HFF-Myc (cell line): Measurements from ENCODE around the gene CCDC148.

Source experiments
- DNase-seq: peaks from one replicate; pipeline ENCODE4 v3.0.0-alpha.2; 2011; ENCODE audit warnings: low read depth; ENCODE audit errors: extremely low read depth
- H3K4me3 ChIP-seq: replicated peaks from 2 replicates; pipeline ENCODE4 v1.5.1; 2011; ENCODE audit warnings: low read depth, mild to moderate bottlenecking, control low read depth, low read length
- CTCF ChIP-seq: IDR thresholded peaks from 2 replicates; pipeline ENCODE4 v1.5.1; 2012; ENCODE audit warnings: mild to moderate bottlenecking, low read depth, low read length, control low read depth; ENCODE audit errors: missing control alignments

The CCDC148 gene

GRCh38 chr2:158273791-158274190, 182.8 kb downstream of the CCDC148 start:
- no peak overlapping the region for H3K4me3 ChIP-seq
- DNase-seq: no peak
- no peak for TF ChIP-seq CTCF

DNA sequence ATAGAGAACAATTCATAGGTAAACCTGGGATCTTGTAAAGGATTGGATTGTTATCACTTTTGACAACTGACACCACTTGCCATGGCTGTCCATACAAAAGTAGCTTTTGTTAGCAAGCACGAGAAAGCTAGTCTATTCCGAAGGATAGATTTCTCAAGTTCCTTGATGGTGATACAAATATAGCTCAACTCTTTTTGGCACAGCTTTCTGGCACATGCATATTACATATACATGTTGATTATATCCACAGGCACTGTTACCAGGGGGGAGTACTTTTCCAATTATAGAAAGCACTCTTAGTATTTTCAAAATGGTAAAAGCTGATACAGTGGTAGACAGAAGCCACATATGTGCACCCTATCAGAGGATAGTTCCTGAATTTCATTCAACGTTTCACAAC, 186.0 kb downstream of the CCDC148 start:
- H3K4me3 ChIP-seq: no peak overlapping the region
- no peak for TF ChIP-seq CTCF
- DNase-seq: no peak

- TF ChIP-seq CTCF: no peak
- DNase-seq: no peak
- no peak overlapping the region for H3K4me3 ChIP-seq
Measured at GRCh38 chr2:158269143-158269542, 187.4 kb downstream of the CCDC148 start.

DNA sequence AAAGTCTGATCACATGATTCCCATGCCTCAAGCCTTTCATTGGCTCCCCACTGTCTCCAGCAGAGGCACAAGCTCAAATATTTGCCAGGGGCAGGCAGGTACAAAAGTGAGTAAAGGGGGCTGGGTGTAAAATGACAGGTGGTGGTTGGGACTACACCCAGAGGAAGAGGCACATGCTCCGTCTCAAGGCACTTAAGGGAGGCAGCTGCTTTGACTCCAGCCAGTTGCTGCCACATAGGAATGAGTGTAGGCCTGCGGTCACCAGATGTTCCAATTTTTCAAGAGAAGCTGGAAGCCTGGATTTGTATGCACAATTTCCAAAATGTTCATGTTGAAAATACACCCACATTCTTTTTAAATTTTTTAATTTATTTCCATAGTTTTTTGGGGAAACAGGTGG, 190.4 kb downstream of the CCDC148 start:
- no peak for DNase-seq
- no peak for TF ChIP-seq CTCF
- H3K4me3 ChIP-seq: no peak overlapping the region

DNA sequence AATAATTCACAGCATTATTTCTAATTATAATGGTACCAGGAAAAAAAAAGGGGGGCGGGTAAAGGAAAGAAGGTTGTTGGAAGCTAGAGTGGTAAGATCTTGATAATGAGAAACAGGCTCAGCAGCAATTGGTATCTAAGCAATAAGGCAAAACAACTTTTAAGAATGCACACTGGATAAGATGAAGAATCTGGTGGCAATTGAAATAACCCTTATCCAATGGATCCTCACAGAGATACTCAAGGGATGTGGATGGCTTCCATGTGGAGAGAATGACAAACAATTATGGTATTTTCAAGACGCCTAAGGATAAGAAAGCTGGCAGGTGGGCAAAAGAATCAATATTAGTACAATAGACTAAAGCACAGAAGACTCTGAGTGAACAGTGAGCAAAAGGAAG, 201.3 kb downstream of the CCDC148 start:
- no peak for TF ChIP-seq CTCF
- H3K4me3 ChIP-seq: no peak overlapping the region
- no peak for DNase-seq

DNA sequence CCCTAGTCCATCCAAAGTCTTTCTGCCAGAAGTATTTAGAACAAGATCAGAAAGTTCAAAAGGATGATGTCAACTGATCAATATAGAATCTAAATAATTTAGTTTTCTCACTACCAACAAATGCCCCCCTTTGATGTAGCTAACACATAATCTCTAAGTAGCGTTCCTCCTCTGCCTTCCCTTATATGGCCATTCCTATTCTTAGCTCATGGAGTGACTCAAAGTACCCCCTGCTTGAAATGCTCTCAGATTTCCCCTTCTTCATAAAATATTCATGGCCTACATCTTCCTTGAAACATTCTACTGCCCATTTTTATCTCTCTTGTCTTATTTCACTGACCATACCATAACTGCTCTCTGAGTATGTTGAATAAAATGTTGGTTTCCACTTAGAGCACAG, 203.4 kb downstream of the CCDC148 start:
- no peak overlapping the region for H3K4me3 ChIP-seq
- no peak for DNase-seq
- no peak for TF ChIP-seq CTCF

DNA sequence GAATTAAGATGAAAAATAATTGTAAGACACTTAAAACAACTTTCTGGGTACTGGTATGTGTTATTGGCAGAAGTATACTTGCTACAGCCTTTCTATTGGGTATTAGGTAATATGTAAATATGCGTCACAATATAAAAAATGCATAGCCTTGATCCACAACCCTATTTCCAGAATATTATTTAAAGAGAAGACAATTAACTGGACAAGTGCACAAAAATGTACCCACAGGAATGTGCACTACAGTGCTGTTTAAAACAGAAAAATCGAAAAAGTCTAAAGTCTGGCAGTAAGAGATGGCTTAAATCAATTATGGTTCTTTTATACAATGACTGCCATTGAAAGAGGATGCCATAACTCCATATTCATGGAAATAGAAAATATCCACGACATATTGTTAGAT, 205.2 kb downstream of the CCDC148 start:
- H3K4me3 ChIP-seq: no peak overlapping the region
- no peak for TF ChIP-seq CTCF
- no peak for DNase-seq
